GM08714 (cell line): ENCODE results near the gene RNF10.

Experiments
- H3K4me3 ChIP-seq: fragments of 200-500 bp; sonication (Bioruptor generic); 2 replicates; pipeline ENCODE4 v1.5.1; 2014; ENCODE audit warnings: mild to moderate bottlenecking, low read length, inconsistent platforms
- ZNF274 ChIP-seq: IDR thresholded peaks from 2 replicates; pipeline ENCODE4 v1.6.1; 2012; ENCODE audit warnings: mild to moderate bottlenecking, low read depth, low read length

Gene RNF10

GRCh38 chr12:120537856-120538220, 3.7 kb downstream of the RNF10 start:
- H3K4me3 ChIP-seq, result peak overlapping the region; percentile 16; the same call in 1 of the 2 replicates
- no peak for TF ChIP-seq ZNF274

GRCh38 chr12:120538281-120539156, 4.4 kb downstream of the RNF10 start:
- H3K4me3 ChIP-seq, result peak overlapping the region; percentile 6; the same call in 1 of the 2 replicates
- TF ChIP-seq ZNF274, result no peak

- no peak for TF ChIP-seq ZNF274
- no peak overlapping the region for H3K4me3 ChIP-seq
These were observed 5.1 kb downstream of the RNF10 start for GRCh38 chr12:120539303-120539702.

- no peak for TF ChIP-seq ZNF274
- no peak overlapping the region for H3K4me3 ChIP-seq
These were observed 6.3 kb downstream of the RNF10 start for GRCh38 chr12:120540445-120540844.

- no peak for TF ChIP-seq ZNF274
These were observed 8.0 kb downstream of the RNF10 start for GRCh38 chr12:120542166-120542565.

GRCh38 chr12:120544691-120545090, 10.5 kb downstream of the RNF10 start:
- no peak overlapping the region for H3K4me3 ChIP-seq
- TF ChIP-seq ZNF274, result no peak

More at GRCh38 chr12:120542166-120542565, 8.0 kb downstream of the RNF10 start:
- H3K4me3 ChIP-seq, result no peak overlapping the region

- no peak overlapping the region for H3K4me3 ChIP-seq
- TF ChIP-seq ZNF274, result no peak
These were observed 11.9 kb downstream of the RNF10 start for GRCh38 chr12:120546050-120546386.

DNA sequence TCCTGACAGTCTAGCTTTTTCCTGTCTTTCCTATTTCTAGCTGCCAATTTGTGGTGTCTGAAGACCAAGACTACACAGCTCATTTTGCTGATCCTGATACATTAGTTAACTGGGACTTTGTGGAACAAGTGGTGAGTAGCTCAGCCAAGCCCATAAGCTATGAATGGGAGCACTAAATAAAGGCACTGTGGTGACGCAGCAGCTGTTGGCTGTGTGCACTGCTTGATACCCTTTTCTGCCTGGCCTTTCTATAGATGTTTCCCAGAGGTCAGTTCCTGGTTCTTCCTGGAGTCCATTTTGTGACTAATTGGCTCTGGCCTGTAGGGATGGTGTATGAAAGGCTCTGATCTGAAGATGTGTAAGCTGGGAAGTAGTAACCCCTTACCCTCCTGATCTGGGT, 20.5 kb downstream of the RNF10 start:
- no peak for TF ChIP-seq ZNF274
- H3K4me3 ChIP-seq, result no peak overlapping the region

DNA sequence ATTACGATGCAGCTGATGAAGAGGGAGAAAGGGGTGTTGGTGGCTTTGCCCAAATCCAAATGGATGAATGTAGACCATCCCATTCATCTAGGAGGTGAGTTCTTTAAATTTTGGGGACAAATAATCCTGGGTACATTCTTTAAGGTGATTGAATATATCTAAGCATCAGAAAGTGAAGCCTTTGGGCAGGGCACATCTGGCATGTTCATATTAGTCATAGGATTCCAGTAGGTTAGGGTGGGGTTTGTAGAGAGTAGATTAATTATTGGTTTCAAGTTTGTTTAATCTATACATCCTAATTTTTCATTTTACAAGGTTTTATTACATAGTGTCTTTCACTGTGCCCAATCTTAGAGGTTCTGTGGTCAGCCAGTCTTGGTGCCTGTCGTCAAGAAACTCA, 23.4 kb downstream of the RNF10 start:
- TF ChIP-seq ZNF274, result no peak
- no peak overlapping the region for H3K4me3 ChIP-seq

DNA sequence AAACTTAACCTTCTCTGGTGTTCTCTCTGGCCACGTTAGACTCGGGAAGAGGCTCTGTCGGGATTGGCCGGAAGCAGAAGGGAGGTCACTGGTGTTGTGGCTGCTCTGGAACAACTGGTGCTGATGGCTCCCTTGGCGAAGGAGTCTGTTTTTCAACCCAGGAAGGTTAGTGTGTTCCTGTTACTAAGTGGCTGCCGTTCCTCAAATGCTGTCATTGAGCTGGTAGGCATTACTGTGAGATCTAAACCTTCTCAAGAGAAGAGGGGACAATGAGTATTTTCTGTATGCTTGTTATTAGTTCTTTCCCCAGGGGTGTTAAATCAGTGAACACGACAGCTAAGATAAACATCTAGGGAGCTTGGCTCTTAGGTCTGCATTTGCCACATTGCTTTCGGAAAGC, 28.8 kb downstream of the RNF10 start:
- TF ChIP-seq ZNF274, result no peak
- no peak overlapping the region for H3K4me3 ChIP-seq

DNA sequence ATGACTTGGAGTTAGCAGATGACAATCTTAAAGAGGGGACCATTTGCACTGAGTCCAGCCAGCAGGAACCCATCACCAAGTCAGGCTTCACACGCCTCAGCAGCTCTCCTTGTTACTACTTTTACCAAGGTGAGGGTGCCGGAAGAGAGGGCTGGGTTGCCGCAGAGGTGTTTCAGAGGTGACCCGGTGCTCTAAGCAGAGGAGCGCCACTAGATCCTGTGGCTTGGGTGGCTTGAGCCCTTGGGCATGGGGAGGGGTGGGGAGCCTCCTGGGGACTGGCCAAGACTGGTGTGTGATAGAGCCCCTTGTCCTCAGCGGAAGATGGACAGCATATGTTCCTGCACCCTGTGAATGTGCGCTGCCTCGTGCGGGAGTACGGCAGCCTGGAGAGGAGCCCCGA, 29.3 kb downstream of the RNF10 start:
- no peak overlapping the region for H3K4me3 ChIP-seq
- TF ChIP-seq ZNF274, result no peak

- H3K4me3 ChIP-seq, result no peak overlapping the region
These were observed 37.1 kb downstream of the RNF10 start for GRCh38 chr12:120571299-120571698.

DNA sequence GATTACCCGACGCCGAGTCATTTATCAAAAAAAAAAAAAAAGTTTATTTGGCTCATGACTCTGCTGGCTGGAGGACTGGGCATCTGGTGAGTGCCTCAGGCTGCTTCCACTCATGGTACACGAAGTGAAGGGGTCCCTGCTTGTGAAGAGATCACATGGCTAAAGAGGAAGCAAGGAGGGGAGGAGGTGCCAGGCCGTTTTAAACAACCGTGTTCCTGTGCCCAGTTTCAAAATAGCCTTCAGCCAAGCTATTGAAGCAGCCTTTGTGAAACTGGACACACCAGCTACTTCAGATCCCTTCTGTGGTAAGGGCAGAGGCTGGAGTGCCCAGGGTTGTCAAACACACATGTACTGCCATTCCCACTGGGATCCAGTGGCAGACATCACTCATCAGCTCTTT, 39.4 kb downstream of the RNF10 start:
- no peak overlapping the region for H3K4me3 ChIP-seq
- no peak for TF ChIP-seq ZNF274

More at GRCh38 chr12:120571299-120571698, 37.1 kb downstream of the RNF10 start:
- no peak for TF ChIP-seq ZNF274

GRCh38 chr12:120574106-120574505, 40.0 kb downstream of the RNF10 start:
- no peak for TF ChIP-seq ZNF274
- no peak overlapping the region for H3K4me3 ChIP-seq

DNA sequence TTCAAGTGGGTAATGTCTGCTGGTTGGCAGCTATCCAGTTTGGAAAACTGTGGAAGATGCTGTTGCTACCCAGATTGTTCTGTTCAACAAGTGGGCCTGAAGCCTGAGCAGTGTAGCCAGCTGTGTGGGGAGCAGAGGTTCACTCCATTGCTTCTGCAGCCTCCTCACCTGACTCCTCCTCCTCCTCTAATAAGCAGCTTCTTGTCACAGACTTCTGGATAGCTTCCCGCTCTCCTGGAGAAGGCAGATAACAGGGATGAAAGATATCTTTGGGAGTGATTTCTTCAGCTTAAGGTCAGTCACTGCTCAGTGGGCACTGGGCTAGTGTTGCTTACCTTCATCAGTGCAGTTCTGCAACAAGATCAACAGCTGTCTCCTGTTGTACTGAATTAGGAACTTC, 45.0 kb downstream of the RNF10 start:
- TF ChIP-seq ZNF274, result no peak
- no peak overlapping the region for H3K4me3 ChIP-seq
